Uterus (tissue), 2 donors: Measurements from ENCODE around the gene MUC5AC.

Experiments used
- CTCF ChIP-seq, 4 experiments: fragments of 200-600 bp in 2 of 4; fragments of 450-650 bp in 2 of 4; sonication (generic) in 2 of 4; IDR thresholded peaks; one replicate each; pipeline ENCODE4 v1.5.1; 2016 to 2019; ENCODE audit warnings: antibody characterized with exemption in 4 of 4, mild to moderate bottlenecking in 2 of 4, moderate library complexity in 1 of 4
- POLR2A ChIP-seq, 2 donors: fragments of 450-650 bp; IDR thresholded peaks; one replicate each; pipeline ENCODE4 v1.6.1; 2016; ENCODE audit warnings: antibody characterized with exemption in 2 of 2, mild to moderate bottlenecking in 1 of 2, moderate library complexity in 1 of 2

- no peak for TF ChIP-seq CTCF (IDR thresholded peaks at IDR 0.05)
- TF ChIP-seq POLR2A (IDR thresholded peaks at IDR 0.05) = no peak
These were observed 43.8 kb downstream of the MUC5AC start for GRCh38 chr11:1201395-1202153.
